Measurements from ENCODE around the gene NOL12. TPM values are rescaled to one million over a fixed set of nuclear protein-coding genes. Genes with fewer than 3 reads are reported as not detected.

NOL12 gene
- total RNA-seq, 1 experiment from 2014 or later = 44.3 TPM

DNA sequence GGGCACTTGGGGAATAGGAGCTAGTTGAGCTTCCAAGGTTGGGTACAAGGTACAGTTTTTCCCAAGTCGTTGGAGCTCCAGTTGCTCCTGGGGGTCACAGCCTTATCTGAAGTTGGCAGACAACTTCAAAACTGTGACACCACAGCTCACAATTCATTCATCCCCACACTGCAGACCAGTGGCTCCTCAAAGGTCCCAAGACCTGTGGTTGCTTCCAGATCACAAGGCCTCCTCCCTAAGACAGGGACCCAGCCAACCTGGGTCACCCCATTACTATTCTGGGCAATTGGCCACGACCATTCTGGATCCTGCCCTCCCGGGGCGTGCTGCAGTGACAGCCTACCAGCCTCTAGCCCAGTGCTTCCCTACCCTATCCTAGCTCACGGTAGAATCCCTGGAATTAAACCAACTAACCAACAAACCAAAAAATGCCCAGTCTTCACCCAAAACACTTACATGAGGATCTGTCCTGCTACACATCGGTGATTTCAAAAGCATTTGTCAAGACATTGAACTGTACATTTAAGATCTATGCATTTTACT, 28.5 kb upstream of the NOL12 start:
- TSS peak; percentile 100 for BruUV-seq (replicated peaks)
- Histone ChIP-seq H3K36me3 (ENCODE audit: low read depth) (no peaks in the 10 kb centered on the region), H3K4me1 (replicated peaks; ENCODE audit: insufficient read depth) (peaks cover 28% of the 10 kb centered on the region), H3K27ac (no peak overlapping the region), H3K9me3 (ENCODE audit: insufficient read depth, low read depth) (no peaks in the 10 kb centered on the region), H3K79me2 (ENCODE audit: low read depth) (peaks cover 32% of the 10 kb centered on the region), H3F3A (ENCODE audit: insufficient read depth, low read depth) (peaks cover 25% of the 10 kb centered on the region), H3K27me3 (ENCODE audit: insufficient read depth, low read depth) (no peaks in the 10 kb centered on the region), H2AFZ (peak overlapping the region; percentile 94), H3K4me3 (peak overlapping the region; percentile 69), H3K4me2 (peak overlapping the region; percentile 93), H4K20me1 (ENCODE audit: insufficient read depth) (peaks cover 14% of the 10 kb centered on the region), H3K9me2 (ENCODE audit: insufficient read depth) (no peaks in the 10 kb centered on the region)
- peak in 1 of 2 experiments; percentile 57 for DNase-seq
- TF ChIP-seq EZH2 (IDR thresholded peaks at IDR 0.05; ENCODE audit: low read depth) = no peak
- TF ChIP-seq, protein P1, sequence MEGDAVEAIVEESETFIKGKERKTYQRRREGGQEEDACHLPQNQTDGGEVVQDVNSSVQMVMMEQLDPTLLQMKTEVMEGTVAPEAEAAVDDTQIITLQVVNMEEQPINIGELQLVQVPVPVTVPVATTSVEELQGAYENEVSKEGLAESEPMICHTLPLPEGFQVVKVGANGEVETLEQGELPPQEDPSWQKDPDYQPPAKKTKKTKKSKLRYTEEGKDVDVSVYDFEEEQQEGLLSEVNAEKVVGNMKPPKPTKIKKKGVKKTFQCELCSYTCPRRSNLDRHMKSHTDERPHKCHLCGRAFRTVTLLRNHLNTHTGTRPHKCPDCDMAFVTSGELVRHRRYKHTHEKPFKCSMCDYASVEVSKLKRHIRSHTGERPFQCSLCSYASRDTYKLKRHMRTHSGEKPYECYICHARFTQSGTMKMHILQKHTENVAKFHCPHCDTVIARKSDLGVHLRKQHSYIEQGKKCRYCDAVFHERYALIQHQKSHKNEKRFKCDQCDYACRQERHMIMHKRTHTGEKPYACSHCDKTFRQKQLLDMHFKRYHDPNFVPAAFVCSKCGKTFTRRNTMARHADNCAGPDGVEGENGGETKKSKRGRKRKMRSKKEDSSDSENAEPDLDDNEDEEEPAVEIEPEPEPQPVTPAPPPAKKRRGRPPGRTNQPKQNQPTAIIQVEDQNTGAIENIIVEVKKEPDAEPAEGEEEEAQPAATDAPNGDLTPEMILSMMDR (conservative IDR thresholded peaks at IDR 0.05) = no peak
- intact Hi-C loops (cut with micrococcal nuclease; ENCODE audit: unreplicated experiment) = loop anchor here (2.0 kb wide), 1 partner anchor 23 kb away; no protein-coding TSS in a partner anchor
- CTCF ChIA-PET = interaction anchor here (0.6 to 2.2 kb wide), 4 partner anchors 10 to 103 kb away, joined by 3 to 25 read pairs (median 4); no protein-coding TSS in a partner anchor
- POLR2A ChIA-PET (ENCODE audit: unreplicated experiment) = interaction anchor here (0.5 to 1.1 kb wide), 13 partner anchors 10 to 1247 kb away, joined by 3 to 22 read pairs (median 4); partner anchors contain the start of genes C22orf23, GCAT, LGALS1 and NOL12

DNA sequence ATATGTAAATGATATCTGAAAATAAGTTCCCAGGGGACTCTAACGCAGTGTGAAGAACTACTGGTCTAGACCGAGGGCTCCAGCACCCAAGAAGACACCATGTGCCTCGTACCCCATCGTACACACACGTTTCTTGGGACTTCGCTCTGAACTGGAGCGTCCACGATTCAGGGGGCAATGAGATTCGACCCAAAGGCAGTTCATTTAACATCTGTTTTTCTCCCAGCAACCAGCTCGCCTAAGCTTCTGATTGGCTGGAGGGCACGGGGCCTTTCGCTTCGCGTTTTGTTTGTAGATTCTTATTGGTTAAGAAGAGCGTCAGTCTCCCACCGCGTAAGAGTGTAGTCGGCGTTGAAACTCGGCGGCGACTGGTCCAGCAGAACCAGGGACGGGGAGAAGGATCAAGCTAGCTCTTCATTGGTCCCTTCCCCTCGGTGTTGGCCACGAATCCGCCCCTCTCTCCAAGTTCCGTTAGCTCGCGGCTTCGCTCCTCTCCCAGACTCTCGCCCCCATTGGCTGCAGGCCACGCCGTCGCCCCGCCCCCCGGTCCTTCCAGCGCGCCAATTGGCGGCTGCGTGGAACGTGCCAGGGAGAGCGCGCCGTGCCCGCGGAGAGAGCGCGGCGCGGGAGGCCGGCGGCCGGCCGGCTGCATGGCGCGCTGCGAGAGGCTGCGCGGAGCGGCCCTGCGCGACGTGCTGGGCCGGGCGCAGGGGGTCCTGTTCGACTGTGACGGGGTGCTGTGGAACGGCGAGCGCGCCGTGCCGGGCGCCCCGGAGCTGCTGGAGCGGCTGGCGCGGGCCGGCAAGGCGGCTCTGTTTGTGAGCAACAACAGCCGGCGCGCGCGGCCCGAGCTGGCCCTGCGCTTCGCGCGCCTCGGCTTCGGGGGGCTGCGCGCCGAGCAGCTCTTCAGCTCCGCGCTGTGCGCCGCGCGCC, 27.7 kb upstream of the NOL12 start, which contains the start of gene PDXP:
Gene PDXP (plus strand): TSS at position 591 of the 933 bp plus-strand sequence. CDS start 60 bp downstream, at position 651.
- H3K9me2 ChIP-seq (ENCODE audit: insufficient read depth) = no peaks in the 10 kb centered on the region
- CTCF ChIA-PET = interaction anchor here (0.6 to 2.2 kb wide), 5 partner anchors 9 to 103 kb away, joined by 3 to 25 read pairs (median 3); no protein-coding TSS in a partner anchor
- peaks cover 32% of the 10 kb centered on the region for H3K79me2 ChIP-seq (ENCODE audit: low read depth)
- H3K4me1 ChIP-seq (replicated peaks; ENCODE audit: insufficient read depth) = peaks cover 28% of the 10 kb centered on the region
- no TSS peak for BruUV-seq (replicated peaks)
- H3F3A ChIP-seq (ENCODE audit: insufficient read depth, low read depth) = peaks cover 25% of the 10 kb centered on the region
- intact Hi-C loops (cut with micrococcal nuclease; ENCODE audit: unreplicated experiment) = loop anchor here (2.0 kb wide), 1 partner anchor 22 kb away; no protein-coding TSS in a partner anchor
- POLR2A ChIA-PET (ENCODE audit: unreplicated experiment) = interaction anchor here (0.5 to 1.1 kb wide), 13 partner anchors 10 to 1248 kb away, joined by 3 to 22 read pairs (median 4); partner anchors contain the start of genes C22orf23, GCAT, LGALS1 and NOL12
- H3K9me3 ChIP-seq (ENCODE audit: insufficient read depth, low read depth) = no peaks in the 10 kb centered on the region
- peak within 1 kb of the TSS; percentile 69 for H3K4me3 ChIP-seq
- H3K27ac ChIP-seq = no peak within 1 kb of the TSS
- H2AFZ ChIP-seq = peak within 1 kb of the TSS; percentile 94
- DNase-seq = peak; percentile 99
- H3K4me2 ChIP-seq = peak within 1 kb of the TSS; percentile 98
- H3K36me3 ChIP-seq (ENCODE audit: low read depth) = no peaks in the 10 kb centered on the region
- peaks cover 14% of the 10 kb centered on the region for H4K20me1 ChIP-seq (ENCODE audit: insufficient read depth)
- no peaks in the 10 kb centered on the region for H3K27me3 ChIP-seq (ENCODE audit: insufficient read depth, low read depth)
- TF ChIP-seq, protein P1 (conservative IDR thresholded peaks at IDR 0.05) = no peak
- TF ChIP-seq EZH2 (IDR thresholded peaks at IDR 0.05; ENCODE audit: low read depth) = no peak
